ENCODE measurements around the gene RABAC1. TPM values are rescaled to one million over a fixed set of nuclear protein-coding genes. Genes with fewer than 3 reads are reported as not detected.

RABAC1 gene
- total RNA-seq, result 436 and 499 TPM in 2 replicates

GRCh38 chr19:41959056-41960053 lies at the start of gene RABAC1:
RABAC1 (minus strand) TSS chr19:41959321; CDS start chr19:41959292, 29 bp downstream.

GRCh38 chr19:41993612-41994483 lies 34.7 kb upstream of the RABAC1 start, which contains the start of gene ATP1A3:
ATP1A3 (minus strand) TSS chr19:41994230; CDS start chr19:41994076, 154 bp downstream.

GRCh38 chr19:41928221-41928683 lies 30.9 kb downstream of the RABAC1 start, which contains the start of gene ERFL:
ERFL (minus strand) TSS chr19:41928449; CDS start chr19:41912919, 15,530 bp downstream.

Other genes with a start within 250 kb of the RABAC1 start
- not detected in 2 replicates for gene CEACAM6, start 203.8 kb downstream of the RABAC1 start, total RNA-seq
- not detected in 2 replicates for gene CEACAM3, start 162.7 kb downstream of the RABAC1 start, total RNA-seq
- gene LYPD4, start 114.6 kb downstream of the RABAC1 start, total RNA-seq, result not detected in 2 replicates
- not detected in 2 replicates for gene DMRTC2, start 114.3 kb downstream of the RABAC1 start, total RNA-seq
- gene RPS19, start 99.1 kb downstream of the RABAC1 start, total RNA-seq, result 2,053 and 3,233 TPM in 2 replicates
- not detected in 2 replicates for gene CD79A, start 82.0 kb downstream of the RABAC1 start, total RNA-seq
- 43.9 and 51.0 TPM in 2 replicates for gene ARHGEF1, start 76.1 kb downstream of the RABAC1 start, total RNA-seq
- gene ERFL, start 30.9 kb downstream of the RABAC1 start, total RNA-seq, result not detected in 2 replicates
- 4.9 TPM in 1 of 2 replicates, not detected in the other for gene ATP1A3, start 34.9 kb upstream of the RABAC1 start, total RNA-seq
- not detected in 2 replicates for gene GRIK5, start 110.9 kb upstream of the RABAC1 start, total RNA-seq
- 10.3 and 13.3 TPM in 2 replicates for gene ZNF574, start 116.8 kb upstream of the RABAC1 start, total RNA-seq
- gene POU2F2, start 173.1 kb upstream of the RABAC1 start, total RNA-seq, result 2.9 TPM in 1 of 2 replicates, not detected in the other